Tibial nerve (tissue), 3 donors: ENCODE data around the gene SRGAP3.

ENCODE experiments used
- POLR2A ChIP-seq, 2 donors: fragments of 450-650 bp; IDR thresholded peaks; one replicate each; pipeline ENCODE4 v1.6.1; 2017; ENCODE audit warnings: antibody characterized with exemption in 2 of 2, mild to moderate bottlenecking in 2 of 2, moderate library complexity in 2 of 2
- TF ChIP-seq, protein P1 (sequence below), 5 experiments: fragments of 200-600 bp in 3 of 5; fragments of 450-650 bp in 2 of 5; sonication (generic) in 3 of 5; IDR thresholded peaks; one replicate each; pipeline ENCODE4 v1.5.1; 2016 to 2019; ENCODE audit warnings: antibody characterized with exemption in 5 of 5, mild to moderate bottlenecking in 3 of 5, moderate library complexity in 2 of 5

DNA sequence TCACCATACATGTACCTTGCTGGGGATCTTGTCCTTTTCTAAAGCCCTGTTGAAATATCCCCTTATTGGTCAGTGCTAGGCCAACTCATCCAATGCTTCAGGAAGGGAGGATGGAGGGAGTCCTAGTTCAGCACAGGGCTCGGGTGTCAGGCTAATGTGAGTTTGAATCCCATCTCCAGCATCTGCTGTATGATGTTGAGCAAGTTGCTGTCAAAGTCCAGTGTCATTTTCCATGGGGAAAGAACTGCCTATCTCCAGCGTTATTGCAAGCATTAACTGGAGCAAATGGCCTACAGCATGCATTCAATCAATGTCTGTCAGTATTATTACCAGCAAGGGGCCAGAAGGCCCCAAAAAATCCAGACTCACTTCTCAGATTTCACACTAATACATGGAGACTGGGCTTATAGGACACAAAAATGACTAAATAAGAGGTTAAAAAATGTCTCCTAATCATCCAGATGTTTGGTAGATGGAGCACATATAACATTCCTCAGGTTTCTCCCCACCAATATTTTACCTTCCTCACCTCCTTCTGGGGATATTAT, 40.8 kb downstream of the SRGAP3 start:
- TF ChIP-seq, protein P1, sequence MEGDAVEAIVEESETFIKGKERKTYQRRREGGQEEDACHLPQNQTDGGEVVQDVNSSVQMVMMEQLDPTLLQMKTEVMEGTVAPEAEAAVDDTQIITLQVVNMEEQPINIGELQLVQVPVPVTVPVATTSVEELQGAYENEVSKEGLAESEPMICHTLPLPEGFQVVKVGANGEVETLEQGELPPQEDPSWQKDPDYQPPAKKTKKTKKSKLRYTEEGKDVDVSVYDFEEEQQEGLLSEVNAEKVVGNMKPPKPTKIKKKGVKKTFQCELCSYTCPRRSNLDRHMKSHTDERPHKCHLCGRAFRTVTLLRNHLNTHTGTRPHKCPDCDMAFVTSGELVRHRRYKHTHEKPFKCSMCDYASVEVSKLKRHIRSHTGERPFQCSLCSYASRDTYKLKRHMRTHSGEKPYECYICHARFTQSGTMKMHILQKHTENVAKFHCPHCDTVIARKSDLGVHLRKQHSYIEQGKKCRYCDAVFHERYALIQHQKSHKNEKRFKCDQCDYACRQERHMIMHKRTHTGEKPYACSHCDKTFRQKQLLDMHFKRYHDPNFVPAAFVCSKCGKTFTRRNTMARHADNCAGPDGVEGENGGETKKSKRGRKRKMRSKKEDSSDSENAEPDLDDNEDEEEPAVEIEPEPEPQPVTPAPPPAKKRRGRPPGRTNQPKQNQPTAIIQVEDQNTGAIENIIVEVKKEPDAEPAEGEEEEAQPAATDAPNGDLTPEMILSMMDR (IDR thresholded peaks at IDR 0.05), result no peak
- TF ChIP-seq POLR2A (IDR thresholded peaks at IDR 0.05), result no peak
